ENCODE measurements around the gene SORBS2.

GRCh38 chr4:185654965-185655554 is 156.9 kb downstream of the SORBS2 start:
- TF ChIP-seq POLR2A (IDR thresholded peaks at IDR 0.05; ENCODE audit: low read depth, low read length), result no peak
- TF ChIP-seq POLR2AphosphoS5 (IDR thresholded peaks at IDR 0.05; ENCODE audit: low read depth, low read length), result no peak
- no peak for TF ChIP-seq SPI1 (IDR thresholded peaks at IDR 0.05; ENCODE audit: low read depth, low read length)

Data from GM12891 (cell line).